Mucosa of stomach (tissue), 1 donor: ENCODE measurements around the gene NAAA.
"Not testable (repeated sequence)": the region's sequence is repeated elsewhere in the genome, so short reads cannot be mapped to it uniquely, and the experiment has no call there.

Experiments
- H3K27me3 ChIP-seq: one replicate; pipeline ENCODE4 v1.7.0; 2013; ENCODE audit warnings: mild to moderate bottlenecking, low read length; ENCODE audit not compliant: control insufficient read depth, insufficient read depth
- H3K36me3 ChIP-seq: one replicate; pipeline ENCODE4 v1.7.0; 2013; ENCODE audit warnings: low read length; ENCODE audit not compliant: control insufficient read depth, insufficient read depth
- H3K4me1 ChIP-seq: one replicate; pipeline ENCODE4 v1.7.0; 2013; ENCODE audit warnings: mild to moderate bottlenecking, low read length; ENCODE audit not compliant: control insufficient read depth, insufficient read depth
- H3K4me3 ChIP-seq: one replicate; pipeline ENCODE4 v1.7.0; 2013; ENCODE audit warnings: low read length
- H3K9ac ChIP-seq: one replicate; pipeline ENCODE4 v1.7.0; 2013; ENCODE audit warnings: mild to moderate bottlenecking, low read length, moderate library complexity
- H3K9me3 ChIP-seq: one replicate; pipeline ENCODE4 v1.7.0; 2013; ENCODE audit warnings: mild to moderate bottlenecking, low read length, moderate library complexity; ENCODE audit not compliant: control insufficient read depth
- donor health status: Pancreatic carcinoma.

Gene NAAA

GRCh38 chr4:75940692-75941253 lies at the start of gene NAAA:
Gene NAAA (minus strand): TSS chr4:75941013. CDS start chr4:75940949, 64 bp downstream.
- peak within 1 kb of the TSS; percentile 74 for H3K9ac ChIP-seq
- peaks cover 6% of the 10 kb centered on the region for H3K4me1 ChIP-seq
- no peaks in the 10 kb centered on the region for H3K9me3 ChIP-seq
- H3K27me3 ChIP-seq, result no peaks in the 10 kb centered on the region
- H3K4me3 ChIP-seq, result peak within 1 kb of the TSS; percentile 63
- H3K36me3 ChIP-seq, result no peaks in the 10 kb centered on the region

DNA sequence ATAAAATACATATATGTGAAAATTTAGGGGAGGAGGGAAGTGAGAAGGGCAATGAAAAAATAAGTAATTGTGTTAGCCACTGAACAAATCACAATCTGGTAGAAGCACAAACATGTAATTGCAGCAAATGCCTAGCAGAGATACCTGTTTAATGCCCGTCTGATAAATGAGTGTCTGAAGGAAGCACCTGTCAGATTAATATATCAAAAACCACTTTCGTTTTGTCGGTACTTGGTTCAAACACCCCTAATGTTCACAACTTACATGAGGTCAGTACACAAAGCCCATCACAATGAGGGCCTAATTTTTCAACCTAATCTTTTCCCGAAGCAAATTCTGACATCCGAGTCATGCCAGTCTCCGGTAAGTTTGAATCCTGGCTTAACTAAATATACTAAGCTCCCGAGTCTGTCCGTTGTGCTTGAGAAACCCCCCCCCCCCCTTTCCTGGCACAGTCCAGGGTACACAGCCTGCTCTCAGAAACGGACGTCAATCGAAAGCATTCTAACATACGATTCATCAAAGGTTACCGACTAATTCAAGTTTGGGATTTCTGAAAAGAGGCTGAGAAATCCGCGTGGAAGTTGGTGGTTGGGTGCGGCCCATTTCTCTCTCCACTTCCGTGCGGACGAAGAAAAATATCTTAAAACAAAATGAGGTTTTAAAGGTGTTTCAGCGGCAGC lies 49.2 kb upstream of the NAAA start:
- no peaks in the 10 kb centered on the region for H3K36me3 ChIP-seq
- H3K27me3 ChIP-seq, result no peaks in the 10 kb centered on the region
- no peaks in the 10 kb centered on the region for H3K9me3 ChIP-seq
- peaks cover 12% of the 10 kb centered on the region for H3K4me1 ChIP-seq
- peak overlapping the region; percentile 76 for H3K9ac ChIP-seq
- peak overlapping the region; percentile 75 for H3K4me3 ChIP-seq

DNA sequence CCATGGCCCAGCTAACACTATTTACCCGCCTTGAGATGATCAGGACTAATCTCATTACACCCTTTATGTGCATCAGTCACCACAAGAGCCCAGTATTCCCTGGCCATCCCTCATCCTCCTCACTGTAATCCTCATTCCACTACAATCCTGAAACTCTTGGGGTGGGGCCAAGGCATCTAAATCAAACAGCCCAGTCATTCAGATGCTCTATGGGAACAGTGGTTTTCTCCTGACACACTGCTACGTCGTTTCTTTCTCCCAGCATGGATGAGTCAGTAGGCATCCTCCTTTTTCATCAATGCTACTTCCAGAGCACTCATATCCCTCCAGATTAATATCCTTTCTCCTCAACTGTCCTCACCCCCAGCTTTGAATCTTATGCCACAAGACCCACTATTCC lies 44.3 kb upstream of the NAAA start:
- Histone ChIP-seq H3K36me3 (no peaks in the 10 kb centered on the region), H3K4me3 (no peak overlapping the region), H3K9me3 (no peaks in the 10 kb centered on the region), H3K4me1 (peaks cover 12% of the 10 kb centered on the region), H3K27me3 (no peaks in the 10 kb centered on the region), H3K9ac (no peak overlapping the region)

DNA sequence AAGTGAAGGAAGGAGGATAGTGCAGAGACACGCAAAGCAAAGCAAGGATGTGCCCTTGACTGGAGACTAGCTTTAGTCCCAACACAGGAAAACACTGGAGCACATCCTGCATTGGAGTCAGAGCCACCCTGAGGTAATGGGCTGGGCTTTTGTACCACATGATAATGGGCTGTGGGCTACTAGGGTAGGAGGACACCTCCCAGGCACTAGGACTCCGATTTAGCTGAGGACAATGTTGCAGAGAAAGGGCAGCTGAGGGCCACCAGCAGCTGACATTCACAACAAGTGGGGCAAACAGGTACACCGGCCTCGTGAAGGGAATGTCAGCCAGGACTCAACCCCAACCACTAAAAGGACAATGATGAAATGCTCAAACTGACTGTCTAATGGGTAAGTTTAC lies 39.8 kb upstream of the NAAA start:
- H3K4me1 ChIP-seq, result no peaks in the 10 kb centered on the region
- no peaks in the 10 kb centered on the region for H3K36me3 ChIP-seq
- no peaks in the 10 kb centered on the region for H3K27me3 ChIP-seq
- no peak overlapping the region for H3K9ac ChIP-seq
- no peak overlapping the region for H3K4me3 ChIP-seq
- H3K9me3 ChIP-seq, result no peaks in the 10 kb centered on the region

DNA sequence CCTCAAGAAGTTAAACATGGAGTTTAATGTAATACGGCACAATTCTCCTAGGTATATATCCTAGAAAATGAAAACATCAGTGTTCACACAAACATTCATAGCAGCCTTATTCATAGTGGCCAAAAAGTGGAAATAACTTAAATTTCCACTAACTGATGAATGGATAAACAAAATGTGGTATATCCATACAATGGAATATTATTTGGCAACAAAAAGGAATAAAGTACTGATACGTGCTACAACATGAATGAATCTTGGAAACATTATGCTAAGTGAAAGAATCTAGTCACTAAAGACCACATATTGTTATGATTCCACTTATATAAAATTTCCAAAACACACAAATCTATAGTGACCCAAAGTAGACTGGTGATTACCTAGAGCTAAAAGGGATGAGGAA lies 35.4 kb upstream of the NAAA start:
- Histone ChIP-seq H3K9ac (no peak overlapping the region), H3K9me3 (no peaks in the 10 kb centered on the region), H3K36me3 (no peaks in the 10 kb centered on the region), H3K27me3 (no peaks in the 10 kb centered on the region), H3K4me3 (no peak overlapping the region), H3K4me1 (no peaks in the 10 kb centered on the region)

DNA sequence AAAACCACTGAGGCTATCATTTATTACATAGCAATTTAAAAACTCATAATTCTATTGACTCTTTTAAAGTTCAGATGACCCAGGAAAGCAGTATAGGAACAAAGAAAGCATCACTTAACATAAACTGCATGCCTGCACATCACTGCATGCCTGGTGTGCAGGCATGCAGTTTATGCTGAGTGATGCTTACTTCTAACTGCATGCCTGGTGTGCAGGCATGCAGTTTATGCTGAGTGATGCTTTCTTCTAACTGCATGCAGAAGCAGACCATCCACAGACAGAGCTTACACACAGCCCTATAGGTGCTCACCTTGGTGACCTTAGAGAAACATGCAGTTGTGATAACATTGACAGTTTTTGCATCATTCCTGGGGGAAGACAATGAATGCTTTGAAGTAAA lies 33.0 kb upstream of the NAAA start:
- H3K4me3 ChIP-seq, result no peak overlapping the region
- H3K27me3 ChIP-seq, result no peaks in the 10 kb centered on the region
- H3K9me3 ChIP-seq, result no peaks in the 10 kb centered on the region
- H3K9ac ChIP-seq, result no peak overlapping the region
- H3K36me3 ChIP-seq, result no peaks in the 10 kb centered on the region
- H3K4me1 ChIP-seq, result no peaks in the 10 kb centered on the region

- Histone ChIP-seq H3K4me1 (no peaks in the 10 kb centered on the region), H3K36me3 (peaks cover 20% of the 10 kb centered on the region), H3K4me3 (no peak overlapping the region), H3K9ac (no peak overlapping the region), H3K27me3 (no peaks in the 10 kb centered on the region), H3K9me3 (no peaks in the 10 kb centered on the region)
Observed at GRCh38 chr4:75968084-75968483, 27.3 kb upstream of the NAAA start.

DNA sequence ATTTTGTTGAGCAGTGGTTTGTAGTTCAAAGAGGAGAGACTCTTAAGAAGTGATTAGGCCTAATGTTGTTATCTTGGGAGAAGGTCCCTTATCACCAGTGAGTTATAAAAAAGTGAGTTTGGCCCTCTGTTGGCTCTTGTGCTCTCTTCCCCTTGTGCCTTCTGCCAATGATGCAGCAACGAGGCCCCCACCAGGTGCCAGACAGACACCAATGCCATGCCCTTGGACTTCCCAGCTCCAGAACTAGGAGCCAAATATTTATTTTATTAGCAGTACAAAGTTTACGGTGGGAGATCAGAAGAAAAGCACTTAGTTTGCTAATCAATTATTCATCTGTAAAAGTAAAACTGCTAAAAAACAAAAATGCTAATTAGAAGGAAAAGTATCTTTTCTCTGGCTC lies 22.7 kb upstream of the NAAA start:
- Histone ChIP-seq H3K27me3 (no peaks in the 10 kb centered on the region), H3K4me1 (no peaks in the 10 kb centered on the region), H3K9ac (no peak overlapping the region), H3K36me3 (peaks cover 24% of the 10 kb centered on the region), H3K9me3 (no peaks in the 10 kb centered on the region), H3K4me3 (no peak overlapping the region)

- H3K27me3 ChIP-seq, H3K9me3 ChIP-seq, H3K9ac ChIP-seq, H3K4me1 ChIP-seq, H3K4me3 ChIP-seq: not testable (repeated sequence)
- peaks cover 18% of the 10 kb centered on the region for H3K36me3 ChIP-seq
Observed at GRCh38 chr4:75962072-75962471, 21.3 kb upstream of the NAAA start.

DNA sequence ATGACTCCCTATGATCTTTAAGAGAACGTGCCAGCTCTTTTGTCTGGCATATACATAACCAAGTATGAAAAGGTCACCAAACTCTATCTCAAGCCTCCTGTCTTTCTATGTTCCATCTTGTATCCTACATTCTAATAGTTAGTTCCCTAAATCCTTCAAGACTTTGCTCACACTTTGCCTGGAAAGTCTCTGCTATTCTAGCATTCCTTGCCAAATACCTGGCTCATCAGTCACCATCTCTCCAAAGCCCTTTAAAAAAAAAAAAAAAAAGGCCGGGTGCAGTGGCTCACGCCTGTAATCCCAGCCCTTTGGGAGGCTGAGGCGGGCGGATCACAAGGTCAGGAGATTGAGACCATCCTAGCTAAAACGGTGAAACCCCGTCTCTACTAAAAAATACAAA lies 17.7 kb upstream of the NAAA start:
- not testable (repeated sequence) for H3K4me3 ChIP-seq, H3K27me3 ChIP-seq, H3K9ac ChIP-seq, H3K4me1 ChIP-seq, H3K9me3 ChIP-seq
- H3K36me3 ChIP-seq, result peaks cover 13% of the 10 kb centered on the region

DNA sequence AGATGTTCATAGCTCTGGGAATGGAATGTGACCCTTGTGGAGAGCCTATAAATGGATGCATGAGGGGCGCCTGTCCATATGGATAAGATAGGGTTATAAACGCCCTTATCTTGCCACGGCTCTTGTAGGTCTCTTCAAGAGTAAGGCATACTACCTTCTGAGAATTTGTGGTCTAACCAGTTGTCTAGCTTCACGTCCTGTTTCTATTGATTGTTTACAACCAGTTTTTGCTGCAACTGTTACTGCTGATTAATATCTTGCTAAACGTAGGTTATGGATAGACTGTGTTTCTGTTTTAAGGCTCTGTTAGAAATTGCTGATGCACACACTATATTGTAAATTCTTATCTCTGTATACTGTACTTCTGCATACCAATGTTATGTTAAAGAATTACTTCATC lies 14.0 kb upstream of the NAAA start:
- H3K9ac ChIP-seq, H3K27me3 ChIP-seq, H3K4me3 ChIP-seq, H3K36me3 ChIP-seq, H3K4me1 ChIP-seq, H3K9me3 ChIP-seq: not testable (repeated sequence)

DNA sequence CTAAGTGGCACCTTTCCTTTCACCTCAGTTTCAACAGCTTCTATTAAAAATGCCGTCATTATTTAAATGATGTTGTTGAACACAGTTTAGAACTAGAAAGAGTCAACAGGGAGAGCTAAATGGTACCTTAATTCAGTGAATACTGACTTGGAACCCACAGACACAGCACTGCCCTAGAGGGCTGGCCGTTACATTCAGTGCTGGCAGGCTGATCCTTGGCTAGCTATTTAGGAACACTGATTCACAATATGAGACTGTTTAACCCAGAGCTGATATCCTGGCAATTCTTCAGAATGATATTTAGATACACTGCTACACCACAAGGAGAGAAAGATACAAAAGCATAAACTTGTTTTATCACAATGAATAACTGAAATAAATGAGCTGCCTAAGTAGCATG lies 12.7 kb upstream of the NAAA start:
- Histone ChIP-seq H3K36me3 (peaks cover 8% of the 10 kb centered on the region), H3K9me3 (no peaks in the 10 kb centered on the region), H3K4me1 (no peaks in the 10 kb centered on the region), H3K4me3 (no peak overlapping the region), H3K27me3 (no peaks in the 10 kb centered on the region), H3K9ac (no peak overlapping the region)
